Amygdala (tissue), 56 donors: ENCODE measurements around the gene LMX1B.
"Not testable (repeated sequence)": the region's sequence is repeated elsewhere in the genome, so short reads cannot be mapped to it uniquely, and the experiment has no call there.

Source experiments
- DNase-seq, 56 donors: peaks; one replicate each; lab custom pipeline; 2025; lab: John Stamatoyannopoulos, UW

Gene LMX1B

DNA sequence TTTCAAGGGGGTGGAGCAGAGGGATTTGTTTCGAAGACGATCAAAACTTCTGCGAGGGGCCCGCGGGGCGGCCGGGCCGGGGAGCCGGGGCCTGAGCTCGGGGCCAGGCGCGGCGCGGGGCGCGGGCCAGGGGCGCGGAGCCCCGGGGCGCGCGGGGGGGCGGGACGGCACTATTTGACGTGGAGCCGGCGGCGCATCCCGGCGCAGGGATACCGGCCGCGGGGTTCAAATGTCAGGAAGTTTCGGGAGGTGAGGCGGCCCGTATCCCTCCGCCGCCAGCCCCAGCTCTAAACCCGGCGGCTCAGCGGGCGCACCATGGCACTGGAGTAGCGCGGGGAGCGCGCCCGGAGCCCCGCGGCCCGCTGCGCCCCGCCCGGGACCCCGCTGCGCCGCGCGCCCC, at the start of gene LMX1B:
LMX1B (plus strand) TSS at position 278 of the 400 bp plus-strand sequence. CDS start 522 bp downstream, outside the sequence.
- no peak for DNase-seq

DNA sequence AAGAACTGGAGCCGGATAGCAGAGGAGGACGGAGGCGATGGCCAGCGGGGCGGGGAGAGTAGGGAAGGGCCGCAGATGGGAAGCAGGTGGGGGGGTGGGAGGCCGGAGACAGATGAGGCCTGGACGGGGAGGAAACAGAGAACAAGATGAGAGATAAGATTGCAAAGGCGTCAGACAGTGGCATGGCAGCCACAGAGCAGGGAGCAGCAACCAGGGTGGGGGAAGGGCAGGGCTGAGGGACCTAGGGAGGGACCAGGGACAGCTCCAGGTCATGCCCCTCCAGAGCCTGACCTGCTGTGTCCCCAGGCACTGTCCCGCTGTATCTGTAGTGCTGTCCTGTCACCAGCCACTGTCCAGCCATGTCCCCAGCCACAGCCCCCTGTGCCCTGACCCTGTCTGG, 49.6 kb upstream of the LMX1B start:
- DNase-seq: no peak

DNA sequence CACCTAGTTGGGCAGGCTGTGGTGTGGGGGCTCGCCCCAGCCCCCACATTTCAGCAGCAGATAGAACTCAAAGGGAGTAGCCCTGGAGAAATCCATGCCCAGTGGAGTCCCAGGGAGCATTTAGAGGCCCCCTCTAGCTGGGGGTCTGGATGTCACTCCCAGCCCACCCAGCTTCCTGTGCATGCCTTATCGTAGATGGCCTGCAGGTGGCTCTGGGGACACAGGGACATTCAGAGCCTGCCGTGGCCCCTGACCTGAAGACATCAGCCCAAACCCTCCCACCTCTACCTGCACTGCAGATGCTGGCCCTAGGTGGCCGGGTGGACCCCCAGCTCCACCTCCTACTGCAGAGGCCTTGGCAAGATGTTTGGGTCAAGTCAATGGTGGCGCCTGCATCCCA, 49.0 kb upstream of the LMX1B start:
- no peak for DNase-seq

DNA sequence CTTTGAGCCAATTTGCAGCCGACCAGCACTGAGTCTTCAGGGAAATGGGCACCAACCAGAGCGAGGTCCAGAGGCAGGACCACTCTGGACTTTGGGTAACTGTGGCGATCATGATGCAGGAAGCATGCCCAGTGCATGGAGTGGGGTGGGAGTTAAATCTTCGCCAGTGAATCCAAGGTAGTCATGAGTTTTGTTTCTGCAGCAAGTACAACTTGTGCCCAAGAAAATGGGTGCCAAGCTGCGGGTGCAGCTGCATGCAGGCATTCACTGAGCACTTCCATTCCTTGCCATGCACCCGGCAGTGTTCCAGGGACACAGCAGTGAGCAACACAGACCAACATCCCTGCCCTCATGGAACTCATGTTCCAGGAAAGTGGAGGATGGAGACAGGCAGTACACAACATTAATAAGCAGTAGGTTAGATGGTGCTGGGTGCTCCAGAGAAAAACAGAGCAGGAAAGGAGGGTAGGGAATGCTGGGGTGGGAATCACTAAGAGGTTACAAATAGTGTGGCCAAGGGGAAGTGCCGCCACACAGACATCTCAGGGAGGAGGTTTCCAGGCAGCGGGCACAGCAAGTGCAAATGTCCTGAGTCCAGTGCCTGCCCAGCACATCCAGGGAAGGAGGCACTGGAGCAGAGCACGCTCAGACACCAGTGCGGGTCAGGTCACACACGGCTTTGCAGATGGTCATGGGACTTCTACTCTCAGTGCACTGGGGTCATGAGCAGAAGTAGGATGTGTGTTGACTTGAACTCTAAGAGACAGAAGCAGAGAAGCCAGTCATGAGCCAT, 48.2 kb upstream of the LMX1B start:
- no peak for DNase-seq

DNA sequence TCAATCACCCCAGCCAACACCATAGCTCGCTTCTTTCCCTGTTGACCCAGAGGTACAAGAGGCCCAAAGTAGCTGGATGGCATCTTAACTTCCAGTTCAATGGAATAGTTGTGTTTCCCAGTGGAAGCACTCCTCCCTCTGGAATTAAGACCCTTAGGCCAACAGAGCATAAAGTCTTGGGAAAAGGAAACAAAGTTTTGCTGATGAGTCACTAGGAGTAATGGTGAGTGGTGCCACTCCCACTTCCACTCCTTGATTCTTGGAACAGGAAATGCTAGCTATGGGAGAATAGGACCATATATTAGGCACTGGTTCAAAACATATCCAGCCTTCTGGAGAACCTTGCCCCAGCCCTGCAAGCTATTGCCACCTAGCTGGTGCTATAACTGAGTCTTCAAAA, 44.7 kb upstream of the LMX1B start:
- DNase-seq: no peak

DNA sequence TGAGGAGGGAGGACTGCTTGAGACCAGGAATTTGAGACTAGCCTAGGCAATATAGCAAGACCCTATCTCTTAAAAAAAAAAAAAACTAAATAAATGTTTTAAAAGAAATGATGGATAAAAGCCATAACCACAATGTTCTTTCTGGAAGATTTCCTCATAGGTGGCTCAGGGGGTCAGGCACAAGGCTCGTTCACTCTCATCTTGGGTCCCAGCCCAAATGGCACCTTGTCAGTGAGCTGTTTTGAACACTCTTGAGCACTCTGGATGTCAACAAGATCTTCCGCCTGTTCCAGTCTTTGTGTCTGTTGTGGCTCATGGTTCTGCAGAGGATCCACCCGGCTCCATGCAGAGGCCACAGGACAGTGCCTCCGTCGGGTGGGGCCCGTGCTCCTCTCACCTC, 35.7 kb upstream of the LMX1B start:
- no peak for DNase-seq

DNA sequence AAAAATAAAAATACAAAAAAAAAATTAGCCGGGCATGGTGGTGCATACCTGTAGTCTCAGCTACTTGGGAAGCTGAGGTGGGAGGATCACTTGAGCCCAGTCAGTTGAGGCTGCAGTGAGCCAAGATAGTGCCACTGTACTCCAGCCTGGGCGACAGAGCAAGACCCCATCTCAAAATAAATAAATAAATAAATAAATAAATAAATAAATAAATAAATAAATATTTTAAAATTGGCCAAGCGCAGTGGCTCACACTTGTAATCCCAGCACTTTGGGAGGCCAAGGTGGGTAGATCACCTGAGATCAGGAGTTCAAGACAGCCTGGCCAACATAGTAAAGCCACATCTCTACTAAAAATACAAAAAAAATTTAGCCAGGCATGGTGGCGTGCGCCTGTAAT, 33.4 kb upstream of the LMX1B start:
- not testable (repeated sequence) for DNase-seq

DNA sequence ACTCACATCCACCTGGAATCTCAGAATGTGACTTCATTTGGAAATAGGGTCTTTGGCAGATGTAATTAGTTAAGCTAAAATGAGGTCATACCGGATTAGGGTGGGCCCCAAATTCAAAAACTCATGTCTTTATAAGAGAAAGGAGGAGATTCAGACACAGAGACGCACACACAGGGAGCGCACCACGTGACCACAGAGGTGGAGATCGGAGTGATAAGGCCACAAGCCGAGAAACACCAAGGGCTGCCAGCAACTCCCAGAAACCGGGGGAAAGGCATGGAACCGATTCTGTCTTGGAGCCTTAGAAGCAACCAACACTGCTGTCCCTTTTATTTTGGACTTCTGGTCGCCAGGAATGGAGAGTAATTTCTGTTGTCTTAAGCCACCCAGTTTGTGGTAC, 31.8 kb upstream of the LMX1B start:
- no peak for DNase-seq

DNA sequence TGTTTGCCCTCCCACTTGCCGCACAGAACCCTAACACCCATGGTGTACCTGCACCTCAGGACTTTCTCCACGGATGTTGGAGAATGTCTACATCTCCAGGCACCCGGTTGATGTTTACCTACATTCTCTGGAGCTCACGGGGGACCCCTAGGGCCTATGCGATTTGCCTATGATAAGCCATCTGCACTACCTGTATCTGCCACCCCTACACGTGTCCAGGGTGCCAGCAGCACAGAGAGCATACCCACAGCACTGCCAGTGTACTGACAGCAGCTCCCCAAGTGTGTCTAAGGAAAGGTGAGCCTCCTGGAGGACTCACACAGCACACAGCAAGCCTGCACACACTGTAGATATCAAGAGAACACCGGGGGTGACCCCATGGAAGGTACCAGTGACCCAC, 31.3 kb upstream of the LMX1B start:
- no peak for DNase-seq

DNA sequence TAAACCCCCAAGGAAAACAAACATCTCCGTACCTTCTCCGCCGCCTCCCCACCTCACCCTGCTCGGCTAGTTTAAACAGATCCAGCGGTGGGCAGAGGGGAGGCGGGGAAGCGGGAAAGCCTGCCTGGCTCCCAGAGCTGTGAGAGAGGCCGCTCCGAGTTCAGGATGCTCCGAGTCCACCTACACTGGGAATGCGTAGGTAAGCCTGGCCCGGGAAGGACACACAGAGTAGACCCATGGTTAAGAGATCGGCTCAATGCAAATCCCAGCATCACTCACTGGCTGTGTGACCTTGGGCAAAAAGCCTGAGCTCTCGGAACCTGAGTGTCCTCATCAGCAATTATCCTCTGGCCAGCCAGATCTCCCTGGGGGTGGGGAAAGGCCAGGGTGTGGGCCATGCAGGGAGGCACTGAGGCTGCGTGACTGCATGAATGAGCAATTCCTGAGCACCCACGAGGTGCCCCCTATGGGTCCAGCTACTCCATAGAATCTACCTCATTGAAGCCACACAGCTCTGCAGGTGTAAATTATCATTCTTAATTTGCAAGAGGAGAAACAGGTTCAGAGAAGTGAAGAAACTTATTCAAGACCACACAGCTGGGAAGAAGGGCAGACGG, 30.5 kb upstream of the LMX1B start:
- no peak for DNase-seq

DNA sequence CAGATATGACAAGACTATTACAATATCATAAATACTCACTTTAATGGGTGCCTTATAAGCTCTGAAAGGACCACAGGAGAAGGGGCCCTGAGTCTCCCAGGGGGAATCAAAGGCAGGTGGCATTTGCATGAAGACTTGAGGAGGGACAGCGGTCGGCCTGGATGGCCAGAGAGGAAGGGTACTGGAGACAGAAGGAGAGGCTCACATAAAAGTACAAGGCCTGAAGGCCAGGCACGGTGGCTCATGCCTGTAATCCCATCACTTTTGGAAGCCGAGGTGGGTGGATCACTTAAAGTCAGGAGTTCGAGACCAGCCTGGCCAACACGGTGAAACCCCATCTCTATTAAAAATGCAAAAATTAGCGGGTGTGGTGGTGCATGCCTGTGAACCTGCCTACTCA, 29.1 kb upstream of the LMX1B start:
- no peak for DNase-seq

DNA sequence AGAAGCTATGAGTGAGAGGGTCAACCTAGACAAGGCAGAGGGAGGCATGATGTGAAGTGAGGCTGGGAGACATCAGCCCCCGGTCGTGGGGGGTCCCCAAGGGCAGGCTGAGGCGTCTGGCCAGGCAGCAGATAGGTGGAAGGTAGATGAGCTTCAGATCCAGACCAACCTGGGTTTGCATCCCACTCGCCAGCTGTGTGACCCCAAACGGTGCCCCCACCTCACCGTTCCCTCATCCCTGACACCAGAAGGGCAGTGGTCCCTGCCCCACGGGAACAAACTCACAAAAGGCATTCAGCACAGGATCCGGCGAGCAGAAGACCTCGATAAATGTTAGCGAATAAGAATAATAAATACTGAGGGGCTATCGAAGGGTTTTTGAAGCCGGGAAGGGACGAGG, 27.5 kb upstream of the LMX1B start:
- no peak for DNase-seq

DNA sequence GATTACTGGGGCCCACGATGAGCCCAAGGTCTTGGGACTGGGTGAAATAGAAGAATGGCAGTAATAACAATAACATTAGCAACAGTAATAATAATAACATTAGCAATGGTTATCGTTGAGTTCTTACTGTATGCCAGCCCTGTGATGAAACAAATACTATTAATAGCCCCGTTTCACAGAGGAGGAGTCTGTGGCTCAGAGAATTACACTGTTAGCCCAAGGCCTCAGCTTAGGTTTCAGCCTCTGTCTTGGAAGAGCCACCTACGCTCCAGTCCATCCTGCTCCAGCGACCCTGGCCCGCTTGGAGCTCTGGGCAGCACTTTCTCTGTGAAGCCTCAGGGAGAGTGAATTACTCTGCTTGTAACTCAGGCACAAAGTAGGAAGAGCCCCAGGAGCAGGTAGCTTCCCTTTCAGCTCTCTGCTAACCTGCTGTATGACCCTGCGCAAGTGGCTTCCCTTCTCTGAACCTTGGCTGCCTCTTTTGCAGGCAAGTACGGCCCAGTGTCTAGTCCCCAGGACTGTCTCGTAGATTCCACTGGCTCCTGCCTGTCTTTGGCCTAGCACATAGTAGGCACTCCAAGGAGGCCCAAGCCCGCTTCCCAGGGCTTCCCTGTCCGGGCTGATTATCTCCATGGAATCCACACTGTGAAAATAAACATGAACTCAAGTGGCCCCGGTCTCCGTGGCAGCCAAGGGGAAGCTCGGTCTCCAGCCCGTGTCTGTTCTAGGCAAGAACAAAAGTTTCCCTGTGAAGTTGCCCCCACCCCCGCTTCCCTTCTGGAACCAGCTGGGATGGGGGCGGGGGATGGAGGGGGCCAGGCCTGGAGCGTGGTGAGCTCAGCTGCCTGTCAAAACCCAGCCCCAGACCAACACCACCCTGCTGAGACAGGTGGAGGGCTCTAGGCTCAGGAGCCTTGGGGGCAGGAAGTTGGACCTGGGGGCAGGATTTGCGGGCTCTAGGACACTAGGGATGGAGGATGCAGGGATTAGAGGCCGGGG, 26.2 kb upstream of the LMX1B start:
- DNase-seq: peak in 55 of 56 donors; percentile 2 to 88 (median 65)

DNA sequence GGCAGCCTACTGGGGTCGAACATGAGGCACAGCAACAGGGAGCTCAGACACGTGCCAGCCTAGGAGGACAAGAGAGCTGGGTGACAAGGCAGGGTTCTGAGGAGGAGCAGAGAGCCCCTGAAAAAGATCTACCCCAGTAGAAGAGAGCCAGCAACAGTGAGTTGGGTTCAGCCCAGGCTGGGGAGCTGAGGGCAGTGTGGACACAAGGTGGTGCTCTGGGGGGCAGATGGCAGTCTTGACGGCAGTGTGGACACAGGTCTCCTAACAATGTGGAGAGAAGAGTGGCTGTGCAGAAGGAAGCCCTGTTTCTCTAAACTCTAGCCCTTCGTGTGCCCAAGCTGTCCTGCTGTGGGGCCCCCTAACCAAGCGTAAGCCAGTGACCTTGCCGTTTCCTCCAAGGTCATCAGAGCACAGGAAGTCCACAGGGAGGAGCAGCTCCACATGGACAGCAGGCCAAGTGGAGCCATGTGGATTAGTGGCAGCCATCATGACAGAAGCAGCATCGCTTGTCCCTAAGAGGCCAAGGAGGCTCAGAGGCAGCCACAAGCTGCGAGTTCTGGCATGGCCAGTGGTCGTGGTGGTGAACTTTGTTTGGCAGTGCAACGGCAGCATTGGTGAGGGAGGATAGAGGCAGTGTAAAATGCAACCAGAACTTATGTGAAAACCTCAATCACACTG, 25.1 kb upstream of the LMX1B start:
- DNase-seq: no peak

DNA sequence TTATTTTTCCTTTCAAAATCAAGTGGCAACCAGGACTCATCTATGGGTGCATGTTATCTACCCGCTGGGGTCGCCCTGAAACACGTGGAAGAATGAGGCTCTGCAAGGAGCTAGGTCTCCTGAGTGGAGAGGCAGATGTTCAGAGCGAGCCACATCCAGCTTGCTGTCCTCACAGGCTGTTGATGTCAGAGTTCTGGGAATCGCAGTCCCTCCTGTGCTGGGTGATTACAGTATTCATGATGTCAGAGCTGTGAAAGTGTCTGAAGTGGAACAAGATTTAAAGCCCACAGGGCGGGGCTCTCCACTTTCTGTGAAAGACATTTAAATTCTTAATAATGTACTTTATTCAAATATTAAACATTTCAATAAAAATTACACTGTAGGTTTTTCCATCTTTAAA, 24.4 kb upstream of the LMX1B start:
- DNase-seq: no peak

DNA sequence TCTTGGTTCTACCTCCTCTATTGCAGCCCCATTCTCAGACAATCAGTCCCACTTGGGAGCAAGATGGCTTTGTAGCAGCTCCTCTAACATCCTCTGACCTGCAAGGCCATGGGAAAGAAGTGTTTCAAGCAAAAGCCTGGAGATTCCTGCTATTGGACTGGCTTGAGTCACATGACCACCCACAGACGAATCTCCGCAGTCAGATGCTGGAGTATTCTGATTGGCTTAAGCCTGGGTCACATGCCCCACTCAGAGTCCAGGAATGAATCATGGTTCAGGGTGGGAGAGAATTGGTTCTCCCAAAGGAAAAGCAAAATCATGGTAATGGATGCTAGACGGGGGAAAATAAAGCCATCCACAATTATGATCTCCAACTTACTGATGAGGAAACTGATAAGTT, 22.6 kb upstream of the LMX1B start:
- DNase-seq: no peak

DNA sequence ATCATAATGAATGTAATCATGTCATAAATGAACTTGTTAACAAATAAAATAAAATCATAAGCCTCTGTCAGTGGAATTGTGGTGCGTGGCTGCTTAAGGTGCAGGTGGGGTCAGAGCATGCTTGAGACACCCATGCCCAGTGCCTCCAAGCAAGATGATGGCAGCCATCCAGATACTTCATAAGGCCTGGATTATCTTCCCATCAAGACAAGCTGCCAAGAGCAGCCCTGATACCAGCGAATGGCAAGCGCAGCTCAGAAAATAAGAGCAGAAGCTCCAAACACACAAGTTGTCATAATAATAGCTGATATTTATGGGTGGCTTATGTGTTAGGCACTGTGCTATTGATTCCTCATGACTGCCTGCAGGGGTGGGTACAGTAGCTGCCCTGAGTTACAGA, 21.8 kb upstream of the LMX1B start:
- DNase-seq: no peak

DNA sequence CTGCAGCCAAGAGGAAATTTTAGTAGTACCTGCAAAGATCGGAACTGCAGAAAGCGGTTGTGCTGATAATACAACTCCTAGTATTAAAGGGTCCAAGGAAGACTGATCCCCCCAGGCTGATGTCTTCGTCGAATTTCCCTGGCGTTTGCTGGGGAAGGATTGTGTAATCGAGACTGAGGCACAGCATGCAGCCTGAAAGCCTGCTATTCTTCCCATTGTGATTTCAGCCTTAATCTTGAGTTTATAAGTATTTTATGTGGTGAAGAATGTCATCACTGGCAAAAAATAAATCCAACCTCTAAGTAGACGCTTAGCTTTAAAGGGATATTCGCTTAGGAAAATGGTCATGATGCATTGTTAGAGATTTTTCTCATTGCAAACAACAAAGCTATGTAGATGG, 21.3 kb upstream of the LMX1B start:
- no peak for DNase-seq

DNA sequence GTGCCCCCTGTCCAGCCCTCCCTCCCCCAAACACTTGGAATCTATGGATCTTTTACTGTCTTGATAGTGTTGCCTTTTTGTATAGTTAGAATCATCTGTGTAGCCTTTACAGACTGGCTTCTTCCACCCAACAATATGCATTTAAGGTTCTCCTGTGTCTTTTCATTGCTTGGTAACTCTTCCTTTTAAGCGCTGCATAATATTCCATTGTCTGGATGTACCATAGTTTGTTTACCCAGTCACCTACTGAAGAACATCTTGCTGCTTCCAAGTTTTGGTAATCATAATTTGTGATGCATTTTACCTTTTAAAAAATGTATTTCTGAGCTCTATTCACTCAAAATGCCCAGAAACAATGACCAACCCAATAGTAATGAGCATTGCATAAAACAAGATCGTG, 17.7 kb upstream of the LMX1B start:
- no peak for DNase-seq

DNA sequence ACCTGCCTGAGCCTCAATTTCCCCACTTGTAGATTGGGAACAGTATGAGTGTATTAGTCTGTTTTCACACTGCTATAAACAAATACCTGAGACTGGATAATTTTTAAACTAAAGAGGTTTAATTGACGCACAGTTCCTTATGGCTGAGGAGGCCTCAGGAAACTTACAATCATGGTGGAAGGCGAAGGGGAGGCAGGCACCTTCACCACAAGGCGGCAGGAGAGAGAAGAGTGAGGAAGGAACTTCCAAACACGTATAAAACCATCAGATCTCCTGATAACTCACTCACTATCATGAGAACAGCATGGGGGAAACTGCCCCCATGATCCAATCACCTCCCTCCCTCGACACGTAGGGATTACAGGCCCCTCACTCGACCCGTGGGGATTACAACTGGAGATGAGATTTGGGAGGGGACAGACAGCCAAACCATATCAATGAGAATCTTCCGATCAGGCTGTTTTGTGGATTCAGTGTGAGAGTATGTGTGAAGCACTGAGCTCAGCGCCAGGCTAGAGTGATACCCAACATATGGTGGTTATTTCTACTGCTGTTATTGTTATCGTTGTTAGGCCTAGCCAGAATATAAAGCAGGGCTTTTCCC, 14.6 kb upstream of the LMX1B start:
- no peak for DNase-seq
